GF-D8 (cell line): ENCODE data around the gene SCD.
"Not testable (repeated sequence)": the region's sequence is repeated elsewhere in the genome, so short reads cannot be mapped to it uniquely, and the experiment has no call there.

Source experiments
- DNase-seq: peaks from one replicate; lab custom pipeline; 2025; lab: John Stamatoyannopoulos, UW

SCD gene

DNA sequence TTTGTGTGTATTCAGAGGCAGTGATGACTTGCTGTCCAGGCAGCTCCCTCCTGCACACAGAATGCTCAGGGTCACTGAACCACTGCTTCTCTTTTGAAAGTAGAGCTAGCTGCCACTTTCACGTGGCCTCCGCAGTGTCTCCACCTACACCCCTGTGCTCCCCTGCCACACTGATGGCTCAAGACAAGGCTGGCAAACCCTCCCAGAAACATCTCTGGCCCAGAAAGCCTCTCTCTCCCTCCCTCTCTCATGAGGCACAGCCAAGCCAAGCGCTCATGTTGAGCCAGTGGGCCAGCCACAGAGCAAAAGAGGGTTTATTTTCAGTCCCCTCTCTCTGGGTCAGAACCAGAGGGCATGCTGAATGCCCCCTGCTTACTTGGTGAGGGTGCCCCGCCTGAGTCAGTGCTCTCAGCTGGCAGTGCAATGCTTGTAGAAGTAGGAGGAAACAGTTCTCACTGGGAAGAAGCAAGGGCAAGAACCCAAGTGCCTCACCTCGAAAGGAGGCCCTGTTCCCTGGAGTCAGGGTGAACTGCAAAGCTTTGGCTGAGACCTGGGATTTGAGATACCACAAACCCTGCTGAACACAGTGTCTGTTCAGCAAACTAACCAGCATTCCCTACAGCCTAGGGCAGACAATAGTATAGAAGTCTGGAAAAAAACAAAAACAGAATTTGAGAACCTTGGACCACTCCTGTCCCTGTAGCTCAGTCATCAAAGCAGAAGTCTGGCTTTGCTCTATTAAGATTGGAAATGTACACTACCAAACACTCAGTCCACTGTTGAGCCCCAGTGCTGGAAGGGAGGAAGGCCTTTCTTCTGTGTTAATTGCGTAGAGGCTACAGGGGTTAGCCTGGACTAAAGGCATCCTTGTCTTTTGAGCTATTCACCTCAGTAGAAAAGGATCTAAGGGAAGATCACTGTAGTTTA, 15.8 kb downstream of the SCD start:
- no peak for DNase-seq

DNA sequence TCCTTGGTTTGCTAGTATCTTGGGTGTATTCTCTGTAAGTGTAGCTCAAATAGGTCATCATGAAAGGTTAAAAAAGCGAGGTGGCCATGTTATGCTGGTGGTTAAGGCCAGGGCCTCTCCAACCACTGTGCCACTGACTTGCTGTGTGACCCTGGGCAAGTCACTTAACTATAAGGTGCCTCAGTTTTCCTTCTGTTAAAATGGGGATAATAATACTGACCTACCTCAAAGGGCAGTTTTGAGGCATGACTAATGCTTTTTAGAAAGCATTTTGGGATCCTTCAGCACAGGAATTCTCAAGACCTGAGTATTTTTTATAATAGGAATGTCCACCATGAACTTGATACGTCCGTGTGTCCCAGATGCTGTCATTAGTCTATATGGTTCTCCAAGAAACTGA, 17.1 kb downstream of the SCD start:
- no peak for DNase-seq

- DNase-seq = no peak
Measured at GRCh38 chr10:100364735-100365391, 17.8 kb downstream of the SCD start.

- DNase-seq = no peak
Measured at GRCh38 chr10:100368721-100369120, 21.7 kb downstream of the SCD start.

- peak; percentile 86 for DNase-seq
Measured at GRCh38 chr10:100370714-100371481, 23.9 kb downstream of the SCD start.

DNA sequence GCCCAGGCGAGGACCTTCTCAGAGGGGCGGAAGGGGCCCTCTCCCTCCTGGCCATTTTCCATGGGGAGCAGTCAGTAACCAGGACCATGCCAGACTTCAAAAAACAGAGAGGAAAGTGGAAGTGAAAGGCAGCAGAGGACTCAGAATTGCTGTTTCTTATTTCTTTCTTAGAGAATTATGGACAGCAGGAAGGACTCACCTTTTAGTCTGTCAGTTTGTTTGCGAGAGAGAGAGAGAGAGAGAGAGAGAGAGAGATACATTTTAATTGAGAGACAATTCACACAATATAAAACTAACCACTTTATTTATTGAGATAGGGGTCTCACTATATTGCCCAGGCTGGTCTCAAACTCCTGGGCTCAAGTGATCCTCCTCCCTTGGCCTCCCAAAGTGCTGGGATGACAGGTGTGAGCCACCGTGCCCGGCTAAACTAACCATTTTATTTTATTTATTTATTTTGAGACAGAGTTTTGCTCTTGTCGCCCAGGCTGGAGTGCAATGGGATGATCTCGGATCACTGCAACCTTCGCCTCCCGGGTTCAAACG, 24.5 kb downstream of the SCD start:
- DNase-seq = no peak

GRCh38 chr10:100372415-100373297, 25.6 kb downstream of the SCD start:
- no peak for DNase-seq

DNA sequence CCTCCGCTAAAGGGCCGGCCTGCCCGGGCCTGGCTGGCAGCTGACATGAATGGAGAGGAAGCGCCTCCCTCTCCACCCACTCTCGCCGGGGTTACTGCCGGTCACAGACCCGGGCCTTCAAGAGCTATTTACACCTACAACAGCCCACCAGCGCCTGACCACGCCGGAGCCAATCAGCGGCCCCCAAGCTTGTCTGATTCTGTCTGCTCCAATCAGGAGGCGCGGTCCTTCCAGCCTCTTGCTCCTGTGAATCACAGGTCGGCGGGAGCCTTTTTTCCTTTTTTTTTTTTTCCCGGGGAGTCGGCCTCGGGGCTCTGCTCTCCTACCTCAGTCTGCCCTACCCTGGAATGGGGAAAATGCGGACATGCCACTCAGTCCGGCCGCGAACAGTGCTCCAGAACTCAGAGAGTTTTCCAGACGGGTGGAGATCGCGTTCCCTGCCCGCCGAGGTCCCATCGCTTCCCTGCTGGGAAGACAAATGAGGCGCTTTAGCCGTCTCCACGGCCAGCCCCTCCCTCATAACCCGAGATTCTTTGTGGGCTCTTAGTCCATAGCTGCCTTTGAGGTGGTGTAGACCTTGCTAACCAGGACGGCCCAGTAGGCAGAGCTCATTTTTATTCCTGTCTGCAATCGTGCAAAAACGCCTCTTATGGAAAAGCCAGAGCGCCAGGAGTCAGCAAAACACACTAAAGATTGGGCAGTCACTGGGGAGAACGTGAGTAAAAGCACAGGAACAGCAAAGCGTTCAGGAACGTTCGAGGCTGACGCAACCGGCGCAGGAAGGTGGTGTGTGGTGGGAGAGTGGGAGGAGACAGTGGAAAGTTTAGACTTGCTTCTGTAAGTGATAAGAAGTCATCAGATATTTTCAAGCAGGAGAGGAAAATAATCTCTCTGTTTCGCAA, 26.5 kb downstream of the SCD start:
- peak; percentile 97 for DNase-seq

- no peak for DNase-seq
Measured at GRCh38 chr10:100374200-100374655, 27.2 kb downstream of the SCD start.

GRCh38 chr10:100374677-100375353, 27.8 kb downstream of the SCD start:
- DNase-seq = not testable (repeated sequence)

- DNase-seq = not testable (repeated sequence)
Measured at GRCh38 chr10:100376656-100377055, 29.6 kb downstream of the SCD start.

DNA sequence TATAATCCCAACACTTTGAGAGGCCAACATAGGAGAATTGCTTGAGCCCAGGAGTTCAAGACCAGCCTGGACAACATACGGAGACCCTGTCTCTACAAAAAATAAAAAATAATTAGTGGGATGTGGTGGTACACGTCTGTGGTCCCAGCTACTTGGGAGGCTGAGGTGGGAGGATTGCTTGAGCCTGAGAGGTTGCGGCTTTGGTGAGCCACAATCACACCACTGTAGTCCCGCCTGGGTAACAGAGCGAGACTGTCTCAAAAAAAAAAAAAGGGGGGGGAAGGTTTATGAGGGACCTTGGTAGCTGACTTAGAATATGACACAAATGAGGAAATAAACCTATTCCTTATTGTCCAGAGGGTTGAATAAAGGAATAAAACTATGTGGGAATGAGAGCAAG, 30.8 kb downstream of the SCD start:
- DNase-seq = no peak

DNA sequence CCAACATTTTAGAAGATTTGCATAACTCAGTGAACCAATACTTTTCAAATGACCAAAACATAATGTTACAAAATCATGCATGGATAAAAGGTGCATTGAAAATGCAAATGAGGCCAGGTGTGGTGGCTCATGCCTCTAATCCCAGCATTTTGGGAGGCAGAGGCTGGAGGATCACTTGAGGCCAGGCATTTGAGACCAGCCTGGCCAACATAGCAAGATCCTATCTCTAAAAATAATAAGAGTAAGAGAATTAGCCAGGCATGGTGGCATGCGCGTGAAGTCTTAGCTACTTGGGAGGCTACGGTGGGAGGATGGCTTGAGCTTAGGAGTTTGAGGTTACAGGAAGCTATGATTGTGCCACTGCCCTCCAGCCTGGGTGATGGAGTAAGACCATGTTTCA, 33.4 kb downstream of the SCD start:
- DNase-seq = no peak

GRCh38 chr10:100382553-100382952, 35.5 kb downstream of the SCD start:
- no peak for DNase-seq

- no peak for DNase-seq
Measured at GRCh38 chr10:100383251-100383650, 36.2 kb downstream of the SCD start.

DNA sequence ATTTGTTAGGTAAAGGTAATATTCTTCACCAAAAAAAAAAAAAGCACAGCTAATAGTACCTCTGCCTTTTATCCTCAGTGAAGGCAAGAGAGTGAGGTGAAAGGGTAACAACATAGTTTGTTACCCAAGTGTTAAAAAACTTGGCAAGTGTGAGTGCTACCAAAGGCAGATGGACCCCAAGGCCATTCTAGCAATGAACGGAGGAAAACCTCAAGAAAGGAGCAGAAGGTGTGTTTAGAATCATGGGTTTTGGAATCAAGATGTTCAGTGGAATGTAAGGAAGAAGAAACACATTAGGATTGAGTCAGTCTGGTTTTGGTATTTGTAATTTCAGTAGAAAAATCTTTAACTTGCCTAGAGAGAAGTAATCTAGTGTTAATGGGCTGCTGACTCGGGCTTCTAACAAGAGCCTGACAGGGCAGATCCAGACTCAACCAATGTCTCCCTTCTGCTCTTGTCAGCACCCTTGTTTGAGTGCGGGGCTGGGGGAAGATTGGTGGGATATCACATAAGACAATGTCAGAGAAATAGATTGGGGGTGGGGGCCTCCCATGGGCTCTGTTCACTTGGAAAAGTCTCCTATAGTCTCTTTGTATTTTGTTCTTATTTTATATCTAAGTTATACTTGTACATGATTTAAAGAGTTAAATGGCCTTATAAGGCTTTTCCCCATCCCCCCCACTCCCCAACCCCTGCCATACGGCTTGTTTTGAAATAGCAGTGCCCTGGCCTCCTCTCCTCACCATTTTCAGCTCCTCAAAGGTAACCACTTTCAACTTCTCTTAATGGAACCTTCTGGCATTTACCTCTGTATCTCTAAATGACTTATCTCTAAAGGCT, 44.4 kb downstream of the SCD start:
- no peak for DNase-seq

GRCh38 chr10:100392686-100393003, 45.6 kb downstream of the SCD start:
- no peak for DNase-seq

- DNase-seq = no peak
Measured at GRCh38 chr10:100395626-100396025, 48.6 kb downstream of the SCD start.

GRCh38 chr10:100396605-100397004, 49.6 kb downstream of the SCD start:
- no peak for DNase-seq
